ENCODE results near the gene ACVR2A. TPM values are rescaled to one million over a fixed set of nuclear protein-coding genes. Genes with fewer than 3 reads are reported as not detected.

Gene ACVR2A
- total and polyA plus RNA-seq, 2 of the 4 experiments (the other 2 are of a cell fraction): 1.8 to 6.8 TPM

DNA sequence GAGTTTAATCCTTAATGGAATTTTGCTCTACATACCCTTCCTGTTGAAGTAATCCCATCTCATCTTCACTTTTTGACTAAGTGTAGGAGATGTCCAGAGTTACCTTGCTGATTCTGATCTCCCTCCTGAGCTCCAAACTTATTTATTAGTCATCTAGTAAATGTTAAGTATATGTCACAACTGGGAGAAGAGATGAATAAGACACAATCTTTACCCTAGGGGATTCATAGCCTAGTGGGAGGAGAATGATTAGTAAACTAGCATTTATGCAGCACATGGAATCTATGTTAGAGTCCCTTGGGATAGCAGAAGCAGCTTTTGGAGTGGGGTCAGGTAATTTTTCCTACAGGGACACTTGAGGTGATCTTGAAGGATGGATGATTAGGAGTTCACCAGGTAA is 20.7 kb downstream of the ACVR2A start:
- no peaks in the 10 kb centered on the region for H3K9me3 ChIP-seq (ENCODE audit: control insufficient read depth, insufficient read depth, low read length)

More for the DNA sequence above, 20.7 kb downstream of the ACVR2A start:
- no peaks in the 10 kb centered on the region for H3K27me3 ChIP-seq (ENCODE audit: control insufficient read depth, insufficient read depth, low read length)
- H2BK5ac ChIP-seq (ENCODE audit: low read depth, low read length, poor library complexity, severe bottlenecking): no peak overlapping the region
- no peak overlapping the region for H3K27ac ChIP-seq (ENCODE audit: insufficient read depth, low read length)
- in situ Hi-C loops (cut with MboI; ENCODE audit: low sequenced_read_pairs): no loop called here
- H3K9ac ChIP-seq (ENCODE audit: low read depth, low read length): no peak overlapping the region
- no peak overlapping the region for H3K4me2 ChIP-seq (ENCODE audit: low read depth, low read length)
- no peak overlapping the region for H3K4me3 ChIP-seq (ENCODE audit: insufficient read depth, low read depth, low read length)
- H3K14ac ChIP-seq (replicated peaks; ENCODE audit: low read depth, low read length): no peak overlapping the region
- no peak overlapping the region for H3K56ac ChIP-seq (ENCODE audit: extremely low read depth, insufficient read depth, low read length)
- no peak overlapping the region for H2BK20ac ChIP-seq (ENCODE audit: low read depth, low read length)
- no peak overlapping the region for H4K91ac ChIP-seq (ENCODE audit: insufficient read depth, low read depth, low read length)
- no peak overlapping the region for H3K18ac ChIP-seq (ENCODE audit: low read depth, low read length)
- no peak overlapping the region for H4K8ac ChIP-seq (ENCODE audit: low read depth in 2 of 2, low read length in 2 of 2)
- CTCF ChIA-PET: no interaction called here
- H3K23ac ChIP-seq (ENCODE audit: low read depth, low read length): no peak overlapping the region
- no peak overlapping the region for H2AK9ac ChIP-seq (replicated peaks; ENCODE audit: low read depth, low read length, poor library complexity)
- H2BK15ac ChIP-seq (ENCODE audit: low read depth, low read length): no peak overlapping the region
- no peaks in the 10 kb centered on the region for H3K36me3 ChIP-seq (ENCODE audit: control insufficient read depth, insufficient read depth, low read length)
- H4K20me1 ChIP-seq (ENCODE audit: insufficient read depth, low read length): peaks cover 3% of the 10 kb centered on the region; the same call in 1 of the 2 replicates
- H3K79me1 ChIP-seq (ENCODE audit: low read depth in 1 of 2, low read length in 2 of 2): peaks cover 23 to 24% of the 10 kb centered on the region in 2 experiments
- H2AFZ ChIP-seq (replicated peaks; ENCODE audit: low read length, poor library complexity): no peak overlapping the region
- H3K4ac ChIP-seq (ENCODE audit: low read depth, low read length): no peak overlapping the region
- peaks cover 2% of the 10 kb centered on the region; the same call in 1 of the 2 replicates for H3K4me1 ChIP-seq (ENCODE audit: control insufficient read depth, insufficient read depth, low read length)
- no peak overlapping the region for H2AK5ac ChIP-seq (ENCODE audit: low read depth, low read length)
- DNase-seq: no peak
- H3K9me1 ChIP-seq (ENCODE audit: insufficient read depth, low read length): no peaks in the 10 kb centered on the region; the same call in 1 of the 2 replicates
- intact Hi-C loops (cut with micrococcal nuclease): no loop called here
- no peak for TF ChIP-seq CHD1 (IDR thresholded peaks at IDR 0.05; ENCODE audit: low read depth, low read length)
- dilution Hi-C loops (cut with HindIII; ENCODE audit: low sequenced_read_pairs, unreplicated experiment): no loop called here
- no peak overlapping the region for H4K5ac ChIP-seq (ENCODE audit: low read depth, low read length)
- H2BK120ac ChIP-seq (ENCODE audit: low read depth, low read length): no peak overlapping the region
- no peak for ATAC-seq (ENCODE audit: low read depth)
- POLR2A ChIA-PET (ENCODE audit: unreplicated experiment): no interaction called here
- BruUV-seq (replicated peaks): no TSS peak
